IPS-NIHi11 (cell line): ENCODE measurements around the gene DHRS2.
"Not testable (repeated sequence)": the region's sequence is repeated elsewhere in the genome, so short reads cannot be mapped to it uniquely, and the experiment has no call there.

Experiments
- DNase-seq: peaks from one replicate; pipeline ENCODE4 v3.0.0; 2012; ENCODE audit warnings: mixed read lengths, low spot score

DHRS2 gene

DNA sequence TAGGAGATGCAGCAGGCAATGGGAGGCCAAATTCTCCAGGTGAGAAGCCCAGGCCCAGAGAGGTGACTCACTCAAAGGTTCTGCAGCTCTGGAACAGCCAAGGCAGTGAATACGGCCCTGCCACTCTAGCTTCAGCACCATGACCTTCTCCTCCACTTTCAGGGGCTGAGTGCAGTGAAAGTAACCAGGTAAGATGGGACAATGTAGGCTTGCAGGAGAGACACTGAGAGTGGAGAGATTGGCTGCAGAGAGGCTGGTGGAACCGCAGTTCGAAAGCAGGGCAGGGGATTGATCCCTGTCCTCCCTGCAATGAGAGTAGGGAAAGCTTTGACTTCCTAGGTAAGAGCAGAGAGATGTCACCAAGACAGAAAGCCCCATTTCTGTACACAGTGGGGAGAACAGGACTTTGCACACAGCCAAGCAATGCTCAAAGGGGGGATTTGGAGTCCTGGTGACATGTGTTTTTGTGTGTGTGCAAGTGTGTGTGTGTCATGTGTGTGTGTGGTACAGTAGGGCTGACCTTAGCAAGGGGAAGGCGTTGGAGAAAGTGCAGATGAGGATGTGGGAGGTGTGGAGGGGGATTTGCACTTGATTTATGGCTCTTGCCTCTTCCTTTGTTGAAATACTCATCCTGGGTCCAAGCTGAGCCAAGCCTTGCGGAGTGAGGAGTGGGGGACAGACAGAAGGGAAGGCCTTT lies 12.7 kb downstream of the DHRS2 start:
- DNase-seq, result no peak

DNA sequence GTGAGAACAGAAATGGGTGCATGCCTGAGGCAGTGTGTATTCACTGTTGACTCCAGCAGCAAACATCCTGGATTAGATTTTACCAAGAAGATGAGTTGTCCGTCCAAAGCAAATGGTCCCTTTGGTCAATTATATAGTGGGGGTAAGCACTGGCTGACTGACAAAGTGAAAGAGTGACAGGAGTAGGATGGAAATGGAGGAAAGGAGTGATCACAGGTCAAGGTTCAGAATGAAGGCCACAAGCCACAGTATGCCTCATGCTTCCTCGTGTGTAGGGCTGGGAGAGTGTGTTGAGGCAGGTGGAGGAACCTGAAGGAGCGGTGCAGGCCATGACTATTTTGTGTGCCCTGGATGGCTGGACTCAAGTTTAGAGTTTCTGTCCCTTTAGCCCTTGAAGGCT lies 14.3 kb downstream of the DHRS2 start:
- DNase-seq, result no peak

DNA sequence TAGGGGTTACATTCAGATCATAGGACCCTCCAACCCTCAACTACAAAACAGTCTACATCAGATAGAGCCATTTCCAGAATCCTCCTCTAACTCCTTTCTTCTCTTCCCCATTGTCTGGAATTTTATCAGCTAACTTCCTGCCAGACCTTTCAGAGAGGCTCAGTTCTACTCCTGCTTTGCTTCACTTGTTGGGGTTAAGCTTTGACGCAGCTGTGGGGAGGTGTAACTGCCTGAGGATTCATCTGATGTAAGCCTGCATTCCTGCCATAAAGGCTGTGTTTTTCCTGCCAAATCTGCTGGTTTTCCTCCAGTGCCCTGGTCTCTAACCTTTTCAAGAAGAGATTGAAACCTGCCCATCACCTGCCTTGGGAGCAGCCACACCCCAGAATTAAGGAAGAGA lies 16.9 kb downstream of the DHRS2 start:
- DNase-seq, result no peak

DNA sequence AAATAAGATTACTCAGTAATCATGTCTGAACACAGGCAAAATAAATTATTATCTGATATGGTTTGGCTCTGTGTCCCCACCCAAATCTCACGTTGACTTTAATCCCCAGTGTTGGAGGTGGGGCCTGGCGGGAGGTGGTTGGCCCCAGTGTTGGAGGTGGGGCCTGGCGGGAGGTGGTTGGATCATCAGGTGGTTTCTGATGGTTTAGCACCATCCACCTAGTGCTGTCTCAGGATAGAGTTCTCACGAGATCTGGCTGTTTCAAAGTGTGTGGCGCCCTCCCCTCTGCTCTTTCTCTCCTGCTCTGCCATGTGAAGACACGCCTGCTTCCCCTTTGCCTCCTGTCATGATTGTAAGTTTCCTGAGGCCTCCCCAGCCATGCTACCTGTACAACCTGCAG lies 18.1 kb downstream of the DHRS2 start:
- no peak for DNase-seq

DNA sequence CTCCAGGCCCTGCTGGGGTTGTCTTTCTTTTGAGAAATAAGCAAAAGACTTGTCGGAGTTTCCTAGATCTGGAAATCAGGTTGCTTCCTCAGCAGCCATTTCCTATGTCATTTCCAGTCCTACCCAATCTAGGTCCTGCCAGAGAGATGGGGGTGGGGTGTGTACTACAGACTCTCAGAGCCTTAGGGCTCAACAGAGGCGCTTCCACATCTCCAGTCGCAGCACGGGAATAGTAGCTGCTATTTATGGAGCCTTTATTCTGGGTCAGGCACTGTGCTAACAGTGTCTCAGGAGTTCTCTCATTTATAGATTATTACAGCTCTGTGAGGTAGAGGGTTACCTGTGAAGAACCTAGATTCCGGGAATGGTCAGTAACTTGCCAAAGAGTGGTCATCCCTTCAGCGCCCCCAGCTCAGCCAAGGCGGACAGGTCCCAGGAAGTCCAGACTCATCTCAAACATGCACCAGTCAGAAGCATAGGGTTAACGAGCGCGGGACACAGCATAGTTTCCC lies 21.9 kb downstream of the DHRS2 start:
- no peak for DNase-seq

DNA sequence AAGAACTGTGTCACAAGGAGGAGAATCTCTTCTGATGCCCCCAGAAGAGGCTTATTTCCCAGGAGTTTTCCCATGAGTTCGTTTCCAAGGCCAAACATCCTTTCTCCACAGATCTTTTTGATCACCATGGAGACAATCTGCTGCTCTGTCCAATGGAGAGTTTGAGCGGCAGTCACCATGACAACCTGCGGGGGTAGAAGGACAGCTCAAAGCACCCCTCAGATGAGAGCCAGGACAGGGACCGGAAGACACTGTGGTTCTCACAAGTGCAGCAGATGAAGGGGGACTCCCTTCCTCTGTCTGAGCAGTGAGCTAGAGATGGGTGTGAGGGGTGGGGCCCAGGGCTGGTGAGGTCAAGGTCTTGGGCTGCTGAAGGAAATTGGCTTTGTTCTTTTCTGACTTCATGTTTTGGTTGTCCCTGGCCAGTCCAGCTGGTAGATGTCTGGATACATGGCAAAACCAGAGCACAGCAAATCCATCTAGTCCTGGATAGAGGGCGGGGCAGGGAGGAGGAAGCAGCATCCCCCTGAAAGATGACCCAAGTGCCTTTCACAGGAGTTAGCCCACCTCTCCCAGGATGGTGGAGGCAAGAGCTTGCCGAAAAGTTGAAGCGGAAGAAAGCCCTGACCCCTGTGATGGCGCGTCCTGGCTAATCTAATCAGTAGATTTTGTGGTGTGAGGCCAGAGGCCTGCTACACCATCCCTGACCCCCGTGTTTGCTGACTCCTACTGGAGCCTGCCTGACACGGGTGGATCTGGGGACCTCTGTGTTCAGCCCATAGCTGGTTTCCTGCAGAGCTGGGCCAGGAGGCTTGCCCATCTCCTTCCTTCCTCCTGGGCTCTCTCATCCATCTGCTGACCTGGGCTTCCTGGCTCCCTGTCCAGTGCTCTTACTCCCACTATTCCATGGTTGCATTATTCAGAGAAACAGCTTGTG lies 24.4 kb downstream of the DHRS2 start:
- no peak for DNase-seq

DNA sequence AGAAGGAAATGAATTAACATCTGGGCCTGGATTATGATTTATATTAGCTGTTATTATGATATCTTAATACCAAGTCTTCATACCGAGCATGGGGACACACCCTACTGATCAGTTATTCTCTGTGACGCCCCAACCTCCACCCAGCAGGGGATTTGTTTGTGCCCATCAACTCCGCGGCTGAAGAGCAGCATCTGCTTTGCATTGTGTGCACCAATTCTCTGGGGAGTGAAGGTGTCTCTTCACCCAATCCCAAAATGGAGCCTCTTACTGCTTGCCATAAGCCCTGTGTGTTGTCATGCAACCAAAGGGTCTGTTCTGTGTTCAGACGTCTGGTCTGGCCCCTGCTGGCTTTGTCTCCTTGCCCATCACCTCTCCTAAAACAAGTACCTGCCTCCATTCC lies 25.4 kb downstream of the DHRS2 start:
- no peak for DNase-seq

DNA sequence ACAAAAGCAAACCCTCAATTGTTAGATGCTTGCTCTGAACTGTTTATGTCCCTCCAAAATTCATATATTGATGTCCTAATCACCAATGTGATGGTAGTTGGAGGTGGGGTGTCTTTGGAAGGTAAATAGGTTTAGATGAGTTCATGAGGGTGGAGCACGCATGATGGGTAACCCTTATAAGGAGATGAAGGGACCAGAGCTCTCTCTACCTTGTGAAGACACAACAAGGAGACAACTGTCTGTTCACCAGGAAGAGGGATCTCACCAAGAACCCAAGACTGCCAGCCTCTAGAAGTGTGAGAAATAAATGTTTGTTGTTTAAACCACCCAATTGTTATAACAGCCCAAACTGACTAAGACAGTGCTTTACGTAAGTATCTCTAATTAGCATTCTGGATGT lies 27.0 kb downstream of the DHRS2 start:
- no peak for DNase-seq

DNA sequence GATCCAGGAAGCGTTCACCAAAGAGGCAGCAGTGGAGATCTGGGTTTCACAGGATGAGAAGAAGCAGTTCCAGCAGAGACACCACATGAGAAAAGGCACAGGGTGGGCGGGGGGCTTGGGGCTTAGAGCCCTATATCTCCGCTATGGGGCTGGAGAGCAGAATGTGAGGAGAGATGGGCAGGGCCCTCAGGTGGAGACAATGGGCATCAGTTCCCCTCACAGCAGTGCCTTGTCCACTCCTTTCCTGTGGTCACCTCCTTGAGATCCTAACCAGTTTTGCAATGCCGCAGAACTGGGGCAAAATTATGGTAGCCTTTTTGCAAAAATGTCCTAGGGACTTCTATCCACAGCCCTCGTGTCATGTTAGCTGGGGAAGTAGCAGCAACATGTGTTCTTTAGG lies 27.5 kb downstream of the DHRS2 start:
- no peak for DNase-seq

DNA sequence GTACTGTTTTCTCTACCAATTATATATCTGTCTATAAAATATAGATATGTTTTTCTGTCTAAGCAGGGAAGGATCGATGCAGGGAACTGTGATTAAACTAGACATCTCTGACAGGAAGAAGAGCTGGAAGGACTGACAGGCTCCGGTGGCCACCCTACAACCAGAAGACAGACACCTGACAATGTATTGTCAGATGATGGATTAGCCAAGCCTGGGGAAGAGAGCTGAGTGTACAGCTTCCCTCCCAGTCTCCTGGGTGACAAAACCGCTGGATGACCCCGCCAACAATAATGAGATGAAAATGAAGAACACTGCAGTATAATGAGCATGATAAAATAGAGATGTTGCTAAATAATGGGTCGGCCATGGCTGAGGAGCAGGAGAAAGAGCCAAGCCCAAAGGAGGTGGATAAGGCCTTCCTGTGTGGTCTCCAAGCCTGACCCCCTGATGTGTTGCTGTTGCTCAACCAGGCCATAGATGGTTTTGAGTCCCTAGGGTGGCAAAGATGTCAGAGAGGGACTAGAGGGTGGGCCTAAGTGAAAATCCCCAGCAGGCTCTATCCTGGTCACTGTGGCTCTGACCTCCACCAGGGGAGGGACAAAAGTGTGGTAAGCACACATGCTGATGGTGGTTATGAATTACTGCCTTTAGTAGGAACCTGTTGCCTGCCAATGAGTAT lies 28.2 kb downstream of the DHRS2 start:
- DNase-seq, result no peak

DNA sequence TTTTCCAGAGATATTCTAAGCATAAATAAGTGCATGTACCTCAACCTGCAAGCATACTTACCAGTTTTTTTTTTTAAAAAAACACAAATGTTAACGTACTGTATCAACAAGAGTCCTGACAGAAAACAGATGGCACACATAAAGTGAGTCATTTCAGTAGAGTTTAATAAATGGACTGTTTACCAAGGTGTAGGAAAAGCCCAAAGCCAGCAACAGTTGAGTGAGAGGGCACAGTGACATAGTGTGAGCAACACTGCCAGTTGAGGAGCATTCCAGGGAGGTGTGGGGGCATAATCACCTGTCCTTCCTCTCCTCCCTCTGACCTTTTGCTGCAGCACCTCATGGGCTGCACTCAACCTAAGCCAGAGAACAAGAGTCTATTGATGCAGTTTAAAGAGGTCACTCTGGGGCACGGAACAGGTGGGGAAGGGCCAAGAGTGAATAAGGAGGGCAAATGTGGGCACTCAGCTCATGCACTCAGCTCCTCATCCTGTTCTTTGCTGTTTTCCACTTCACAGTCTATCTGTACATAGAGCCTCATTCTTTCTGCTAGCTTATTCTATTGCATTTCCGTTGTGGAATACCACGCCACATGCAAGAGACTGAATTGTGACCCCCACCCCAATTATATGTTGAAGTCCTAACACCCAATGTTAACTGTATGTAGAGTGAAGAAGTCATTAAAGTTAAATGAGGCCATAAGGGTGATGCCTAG lies 29.3 kb downstream of the DHRS2 start:
- DNase-seq, result no peak

DNA sequence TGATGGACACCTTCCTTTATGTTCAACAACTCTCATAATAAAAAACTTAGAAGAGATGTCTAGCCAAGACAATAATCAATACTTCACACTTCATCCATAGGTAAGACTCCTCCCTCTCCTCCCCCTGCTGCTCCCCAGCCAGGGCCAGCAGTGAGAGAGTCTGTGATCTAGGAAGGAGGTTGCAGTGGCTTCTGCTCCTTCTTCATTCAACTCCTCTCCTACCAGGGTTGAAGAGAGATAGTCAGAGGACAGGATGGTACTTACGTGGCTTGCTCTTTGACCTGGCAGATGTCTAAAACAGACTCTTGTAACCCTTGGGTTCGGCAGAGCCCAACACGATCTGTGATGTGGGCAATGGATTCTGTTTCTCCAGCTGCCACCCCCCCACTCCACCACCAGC lies 31.0 kb downstream of the DHRS2 start:
- no peak for DNase-seq

DNA sequence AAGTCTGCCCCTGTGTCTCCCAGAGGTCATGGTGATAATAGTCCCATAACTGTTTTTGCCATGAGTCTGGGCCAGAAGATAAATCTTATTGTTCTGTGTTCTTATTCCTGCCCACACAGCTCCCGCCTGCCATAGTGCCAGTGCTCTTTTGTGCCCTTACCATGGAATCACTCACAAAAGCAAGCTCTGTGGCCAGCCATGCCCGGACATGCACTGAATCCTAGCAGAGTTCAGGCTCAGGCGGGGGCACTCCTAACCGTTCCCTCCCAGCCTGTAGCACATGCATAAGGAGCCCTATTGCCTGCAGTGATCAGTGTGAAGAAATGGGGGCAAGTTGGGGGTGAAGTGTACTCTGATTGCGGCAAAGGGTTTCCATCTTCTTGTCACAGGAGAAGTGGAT lies 33.3 kb downstream of the DHRS2 start:
- no peak for DNase-seq

DNA sequence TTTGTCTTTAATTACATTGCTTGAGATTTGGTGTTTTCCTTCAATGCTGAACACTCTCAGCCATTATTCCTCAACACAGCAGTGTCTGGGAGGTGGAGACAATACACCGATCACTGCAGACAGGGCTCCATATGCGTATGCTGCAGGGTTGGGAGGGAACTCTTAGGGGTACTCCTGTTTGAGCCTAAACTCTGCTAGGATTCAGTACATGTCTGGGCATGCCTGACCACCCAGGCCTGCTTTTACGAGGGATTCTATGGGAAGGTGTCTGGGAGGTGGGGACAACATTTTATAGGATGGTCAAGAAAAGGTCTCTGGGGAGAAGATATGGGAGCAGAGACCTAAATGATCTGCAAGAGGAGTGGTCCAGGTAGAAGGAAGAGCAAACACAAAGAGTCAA lies 34.3 kb downstream of the DHRS2 start:
- no peak for DNase-seq

DNA sequence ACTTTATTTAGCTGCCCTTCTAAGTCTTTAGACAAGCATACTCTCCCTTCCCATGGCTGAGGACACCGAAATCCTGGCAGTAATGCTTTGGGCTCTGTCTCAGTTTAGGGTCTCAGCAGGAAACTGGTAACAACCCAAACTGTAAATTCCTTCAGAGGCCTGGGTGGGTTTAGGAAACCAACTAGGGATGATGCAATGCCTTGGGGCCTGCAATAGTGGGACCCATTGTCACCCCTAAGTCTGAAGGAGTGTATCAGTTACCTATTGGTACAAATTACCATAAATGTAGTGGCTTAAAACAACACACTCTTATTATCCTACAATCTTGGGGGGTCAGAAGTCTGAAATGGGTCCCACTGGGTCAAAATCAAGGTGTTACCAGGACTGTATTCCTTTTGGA lies 36.0 kb downstream of the DHRS2 start:
- DNase-seq, result no peak

DNA sequence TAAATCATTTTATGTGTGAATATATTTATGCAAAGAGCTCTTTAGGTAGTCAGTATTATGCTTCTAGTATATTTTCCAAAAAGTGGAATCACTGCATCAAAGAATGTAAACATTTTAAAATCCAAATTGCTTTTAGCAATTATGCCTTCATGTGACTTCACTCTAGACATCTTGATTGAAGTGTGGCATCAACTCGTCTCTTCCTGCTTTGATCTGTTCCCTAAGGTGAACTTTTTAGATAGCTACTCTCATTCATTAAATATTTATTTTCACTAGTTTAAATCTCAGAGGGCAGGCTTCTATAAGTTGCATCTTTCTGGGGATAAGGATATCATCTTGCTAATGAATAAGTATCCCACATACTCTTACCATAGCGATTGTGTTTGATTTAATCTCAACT lies 39.2 kb downstream of the DHRS2 start:
- no peak for DNase-seq

DNA sequence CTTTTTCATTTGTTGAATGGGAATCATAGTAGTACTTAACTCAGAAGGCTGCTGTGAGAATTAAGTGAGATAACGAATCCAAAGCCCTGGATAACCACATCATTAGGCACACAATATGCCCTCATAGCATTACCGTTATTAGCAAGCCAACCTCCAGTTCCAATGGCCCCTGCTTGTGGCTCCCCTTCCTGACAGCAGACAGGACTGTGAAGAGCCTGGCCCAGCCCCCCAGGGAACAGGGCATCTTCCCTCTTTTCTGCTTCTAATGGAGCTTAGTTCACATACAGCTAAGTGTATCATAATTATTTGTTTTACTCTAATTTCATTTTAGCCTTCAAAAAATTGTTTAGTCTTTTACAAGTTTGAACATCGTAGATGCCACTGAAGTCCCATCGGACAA lies 39.7 kb downstream of the DHRS2 start:
- no peak for DNase-seq

DNA sequence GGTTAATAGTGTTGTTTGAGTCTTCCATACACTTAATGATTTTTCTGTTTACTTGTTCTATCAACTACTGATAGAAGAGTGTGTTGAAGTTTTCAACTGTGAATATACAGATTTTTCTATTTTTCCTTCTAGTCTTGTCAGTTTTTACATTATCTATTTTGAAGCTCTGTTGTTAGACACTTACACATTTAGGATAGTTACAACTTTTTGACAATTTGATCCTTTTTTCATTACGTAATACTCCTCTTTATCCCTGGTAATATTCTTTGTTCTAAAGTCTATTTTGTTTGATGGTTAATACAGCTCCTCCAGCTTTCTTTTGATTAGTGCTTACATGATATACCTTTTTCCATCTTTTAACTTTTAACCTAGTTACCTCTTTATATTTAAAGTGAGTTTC lies 45.2 kb downstream of the DHRS2 start:
- DNase-seq, result no peak

DNA sequence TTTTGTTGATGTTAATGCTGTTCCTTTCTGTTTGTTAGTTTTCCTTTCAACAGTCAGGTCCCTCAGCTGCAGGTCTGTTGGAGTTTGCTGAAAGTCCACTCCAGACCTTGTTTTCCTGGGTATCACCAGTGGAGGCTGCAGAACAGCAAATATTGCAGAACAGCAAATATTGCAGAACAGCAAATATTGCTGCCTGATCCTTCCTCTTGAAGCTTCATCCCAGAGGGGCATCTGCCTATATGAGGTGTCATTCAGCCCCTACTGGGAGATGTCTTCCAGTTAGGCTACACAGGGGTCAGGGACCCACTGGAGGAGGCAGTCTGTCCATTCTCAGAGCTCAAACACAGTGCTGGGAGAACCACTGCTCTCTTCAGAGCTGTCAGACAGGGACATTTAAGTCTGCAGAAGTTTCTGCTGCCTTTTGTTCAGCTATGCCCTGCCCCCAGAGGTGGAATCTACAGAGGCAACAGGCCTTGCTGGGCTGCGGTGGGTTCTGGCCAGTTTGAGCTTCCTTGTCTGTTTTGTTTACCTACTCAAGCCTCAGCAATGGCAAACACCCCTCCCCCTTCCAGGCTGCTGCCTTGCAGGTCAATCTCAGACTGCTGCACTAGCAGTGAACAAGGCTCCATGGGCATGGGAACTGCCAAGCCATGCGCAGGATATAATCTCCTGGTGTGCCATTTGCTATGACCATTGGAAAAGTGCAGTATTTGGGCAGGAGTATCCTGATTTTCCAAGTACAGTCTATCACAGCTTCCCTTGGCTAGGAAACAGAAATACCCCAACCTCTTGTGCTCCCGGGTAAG lies 53.7 kb downstream of the DHRS2 start:
- DNase-seq, result not testable (repeated sequence)

DNA sequence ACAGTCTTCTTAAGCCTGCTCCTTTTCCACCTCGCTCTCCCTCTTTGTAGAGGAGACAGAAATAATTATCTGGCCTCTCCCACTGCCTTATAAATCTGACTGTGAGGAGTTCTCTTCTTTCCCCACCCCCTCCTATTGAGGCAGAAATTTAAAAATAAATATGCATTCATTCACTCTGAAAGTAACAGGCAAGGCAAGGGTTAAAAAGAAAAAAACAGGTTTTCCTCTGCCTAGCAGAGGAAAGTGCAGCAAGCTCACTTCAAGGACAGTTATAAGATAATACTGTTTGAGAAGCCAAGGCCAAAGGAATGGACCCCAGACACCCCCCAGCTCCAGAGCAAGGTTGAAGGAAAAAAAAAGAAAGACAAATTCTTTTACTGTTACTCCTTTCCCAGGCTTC lies 56.3 kb downstream of the DHRS2 start:
- no peak for DNase-seq

DNA sequence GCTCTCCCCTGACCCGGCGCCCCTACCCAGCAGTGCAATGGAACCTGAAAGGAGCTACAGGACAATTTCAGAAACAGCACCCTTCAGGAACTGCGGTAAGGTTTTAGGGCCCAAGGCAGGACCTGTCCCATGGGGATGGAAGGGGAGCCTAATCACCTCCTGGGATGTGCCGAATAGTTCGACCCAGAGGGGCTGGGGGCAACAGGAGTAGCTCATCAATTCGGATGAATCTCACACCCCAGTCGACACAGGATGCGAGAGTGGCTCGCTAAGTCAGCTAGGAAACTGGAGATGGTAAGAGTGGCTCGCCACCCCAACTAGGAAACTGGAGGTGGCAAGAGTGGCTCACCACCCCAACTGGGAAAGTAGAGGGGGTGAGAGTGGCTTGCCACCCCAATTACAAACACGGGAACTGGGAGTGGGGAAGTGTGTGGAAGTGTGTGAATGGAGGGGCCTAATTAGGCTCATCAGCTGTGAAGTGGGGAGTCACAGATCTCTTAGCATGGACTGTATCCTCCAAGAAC lies 57.1 kb downstream of the DHRS2 start:
- DNase-seq, result no peak
